ENCODE measurements around the gene SLC38A9. TPM values are rescaled to one million over a fixed set of nuclear protein-coding genes. Genes with fewer than 3 reads are reported as not detected.
A peak's percentile ranks its signal among the peaks of the same experiment; 100 is the strongest.

SLC38A9 gene
- total and polyA plus RNA-seq, 10 donors: 7.9 to 45.0 (median 27.5) TPM

DNA sequence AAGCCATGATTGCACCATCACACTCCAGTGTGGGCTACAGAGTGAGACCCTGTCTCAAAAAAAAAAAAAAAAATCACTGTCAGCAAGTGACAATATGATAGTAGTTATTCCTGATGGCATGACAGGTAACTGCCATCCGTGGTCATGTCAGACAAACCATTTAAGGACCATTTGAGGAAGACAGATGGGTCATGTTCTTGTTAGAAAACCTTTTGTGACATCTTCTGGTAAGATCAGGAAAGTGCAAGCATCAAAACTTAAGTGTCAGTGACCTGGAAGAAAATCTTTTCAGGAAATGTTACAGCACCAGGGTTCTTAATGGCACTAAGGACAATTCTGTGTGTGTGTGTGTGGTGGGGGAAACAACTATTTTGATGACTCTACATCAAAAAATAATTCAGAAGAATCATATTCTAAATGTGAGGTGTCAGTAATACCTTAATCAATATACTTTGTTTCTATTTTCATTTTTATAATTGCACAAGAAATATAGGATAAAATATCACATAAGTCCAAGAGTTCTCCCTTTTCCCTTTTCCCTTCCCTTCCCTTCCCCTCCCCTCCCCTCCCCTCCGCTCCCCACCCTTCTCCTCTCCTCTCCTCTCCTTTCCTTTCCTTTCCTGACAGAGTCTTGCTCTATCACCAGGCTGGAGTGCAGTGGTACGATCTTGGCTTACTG is 17.8 kb downstream of the SLC38A9 start:
- Histone ChIP-seq H3K36me3 (peaks cover 0 to 27% (median 4%) of the 10 kb centered on the region in 6 donors), H3K27me3 (replicated peaks in 1 of 7) (no peaks in the 10 kb centered on the region), H3K27ac (no peak overlapping the region), H3K4me3 (no peak overlapping the region), H3K9me3 (no peaks in the 10 kb centered on the region), H3K4me1 (peaks cover 0 to 25% (median 6%) of the 10 kb centered on the region in 6 donors)
- TF ChIP-seq, protein P1, sequence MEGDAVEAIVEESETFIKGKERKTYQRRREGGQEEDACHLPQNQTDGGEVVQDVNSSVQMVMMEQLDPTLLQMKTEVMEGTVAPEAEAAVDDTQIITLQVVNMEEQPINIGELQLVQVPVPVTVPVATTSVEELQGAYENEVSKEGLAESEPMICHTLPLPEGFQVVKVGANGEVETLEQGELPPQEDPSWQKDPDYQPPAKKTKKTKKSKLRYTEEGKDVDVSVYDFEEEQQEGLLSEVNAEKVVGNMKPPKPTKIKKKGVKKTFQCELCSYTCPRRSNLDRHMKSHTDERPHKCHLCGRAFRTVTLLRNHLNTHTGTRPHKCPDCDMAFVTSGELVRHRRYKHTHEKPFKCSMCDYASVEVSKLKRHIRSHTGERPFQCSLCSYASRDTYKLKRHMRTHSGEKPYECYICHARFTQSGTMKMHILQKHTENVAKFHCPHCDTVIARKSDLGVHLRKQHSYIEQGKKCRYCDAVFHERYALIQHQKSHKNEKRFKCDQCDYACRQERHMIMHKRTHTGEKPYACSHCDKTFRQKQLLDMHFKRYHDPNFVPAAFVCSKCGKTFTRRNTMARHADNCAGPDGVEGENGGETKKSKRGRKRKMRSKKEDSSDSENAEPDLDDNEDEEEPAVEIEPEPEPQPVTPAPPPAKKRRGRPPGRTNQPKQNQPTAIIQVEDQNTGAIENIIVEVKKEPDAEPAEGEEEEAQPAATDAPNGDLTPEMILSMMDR (IDR thresholded peaks at IDR 0.05 in 8 of 11, conservative IDR thresholded peaks at IDR 0.05 in 3 of 11): peak in 2 of 11 experiments; percentile 10 to 30
- TF ChIP-seq POLR2AphosphoS5 (IDR thresholded peaks at IDR 0.05): no peak
- TF ChIP-seq POLR2A (IDR thresholded peaks at IDR 0.05): no peak
- WGBS, 5 donors: 74 to 88% (median 81%) methylated on average over 3 of the region's 3 CpGs
- no peak for DNase-seq
- intact Hi-C loops (cut with DNase I; ENCODE audit: low total_unique reads): loop anchor here (10.0 kb wide), 1 partner anchor 349 kb away; no protein-coding TSS in a partner anchor

DNA sequence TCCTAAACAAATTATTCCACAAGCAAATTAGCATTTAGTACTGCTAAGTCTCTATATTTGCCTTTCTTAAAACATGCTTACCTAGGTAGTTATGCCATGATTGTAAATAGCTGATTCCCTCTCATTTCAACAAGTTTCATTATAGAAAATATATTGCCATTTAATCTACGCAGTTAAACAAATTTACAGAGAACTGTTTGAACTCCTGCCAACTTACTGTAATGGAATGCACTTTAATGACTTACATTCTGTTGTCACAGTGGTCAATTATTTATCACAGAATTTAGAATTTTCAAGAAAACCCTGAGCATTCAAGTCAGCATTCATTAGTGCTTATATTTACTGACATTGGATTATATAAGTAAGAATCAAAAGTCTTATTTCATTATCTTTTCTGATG is 19.6 kb downstream of the SLC38A9 start:
- H3K4me1 ChIP-seq: peaks cover 0 to 25% (median 6%) of the 10 kb centered on the region in 6 donors
- WGBS, 5 donors: 83 to 95% (median 87%) methylated on average over 1 of the region's 1 CpG
- peaks cover 0 to 24% (median 3%) of the 10 kb centered on the region in 6 donors for H3K36me3 ChIP-seq
- DNase-seq: no peak
- TF ChIP-seq POLR2AphosphoS5 (IDR thresholded peaks at IDR 0.05): no peak
- TF ChIP-seq POLR2A (IDR thresholded peaks at IDR 0.05): no peak
- TF ChIP-seq, protein P1 (IDR thresholded peaks at IDR 0.05 in 8 of 11, conservative IDR thresholded peaks at IDR 0.05 in 3 of 11): no peak
- H3K27me3 ChIP-seq (replicated peaks in 1 of 7): no peaks in the 10 kb centered on the region
- no peak overlapping the region for H3K27ac ChIP-seq
- H3K4me3 ChIP-seq: no peak overlapping the region
- no peaks in the 10 kb centered on the region for H3K9me3 ChIP-seq
- intact Hi-C loops (cut with DNase I; ENCODE audit: low total_unique reads): loop anchor here (10.0 kb wide), 1 partner anchor 348 kb away; no protein-coding TSS in a partner anchor

DNA sequence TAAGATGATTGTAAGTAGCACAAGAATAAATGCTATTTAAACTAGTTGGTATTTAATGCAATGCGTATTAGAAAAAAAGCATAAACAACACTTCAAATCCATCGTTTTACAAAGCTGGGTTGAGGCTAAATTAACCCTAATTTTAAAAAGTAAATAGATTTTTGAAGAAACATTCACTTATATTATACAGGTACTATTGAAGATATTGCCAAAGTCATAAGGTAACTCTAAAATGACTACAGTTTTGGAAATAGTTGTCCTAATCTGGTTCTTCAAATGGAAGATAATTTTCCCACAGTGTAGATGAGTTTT is 20.1 kb downstream of the SLC38A9 start:
- intact Hi-C loops (cut with DNase I; ENCODE audit: low total_unique reads): loop anchor here (10.0 kb wide), 1 partner anchor 347 kb away; no protein-coding TSS in a partner anchor
- H3K4me1 ChIP-seq: peaks cover 0 to 25% (median 6%) of the 10 kb centered on the region in 6 donors
- H3K27me3 ChIP-seq (replicated peaks in 1 of 7): no peaks in the 10 kb centered on the region
- H3K4me3 ChIP-seq: no peak overlapping the region
- H3K9me3 ChIP-seq: no peaks in the 10 kb centered on the region
- no peak overlapping the region for H3K27ac ChIP-seq
- WGBS, 5 donors: 79 to 93% (median 84%) methylated on average over 2 of the region's 2 CpGs
- DNase-seq: no peak
- TF ChIP-seq, protein P1 (IDR thresholded peaks at IDR 0.05 in 8 of 11, conservative IDR thresholded peaks at IDR 0.05 in 3 of 11): peak in 2 of 11 experiments; percentile 2 to 30
- no peak for TF ChIP-seq POLR2A (IDR thresholded peaks at IDR 0.05)
- TF ChIP-seq POLR2AphosphoS5 (IDR thresholded peaks at IDR 0.05): no peak
- peaks cover 0 to 19% (median under 1%) of the 10 kb centered on the region in 6 donors for H3K36me3 ChIP-seq

Measured in spleen (tissue), 11 donors.